Body of pancreas (tissue), 4 donors: ENCODE measurements around the gene CPXM2. TPM values are rescaled to one million over a fixed set of nuclear protein-coding genes. Genes with fewer than 3 reads are reported as not detected.

Source experiments
- ATAC-seq: fragments of 150-250 bp; one replicate; pipeline ENCODE4 v1.9.1; 2016
- DNase-seq, 4 donors: peaks; one replicate each; pipeline ENCODE4 v3.0.0-alpha.2; 2019
- H3K27ac ChIP-seq, 4 donors: fragments of 200-600 bp; sonication (generic); 1 replicate in 3 of 4; 2 replicates in 1 of 4; pipeline versions ENCODE4 v1.5.1 to v1.6.1; 2016 to 2019; ENCODE audit warnings: mild to moderate bottlenecking in 1 of 4, mixed read lengths in 1 of 4, moderate library complexity in 1 of 4
- H3K27me3 ChIP-seq, 2 donors: fragments of 200-600 bp; sonication (generic); one replicate each; pipeline ENCODE4 v1.6.0; 2016; ENCODE audit warnings: mild to moderate bottlenecking in 1 of 2
- H3K36me3 ChIP-seq, 2 donors: fragments of 200-600 bp; sonication (generic); replicated peaks in 1 of 2; 2 replicates each; pipeline ENCODE4 v1.5.1; 2016; ENCODE audit warnings: low read depth in 2 of 2; ENCODE audit not compliant: insufficient read depth in 1 of 2
- H3K4me1 ChIP-seq: fragments of 200-600 bp; sonication (generic); one replicate; pipeline ENCODE4 v1.6.0; 2016
- H3K4me3 ChIP-seq, 2 donors: fragments of 200-600 bp; sonication (generic); 1 replicate in 1 of 2; 2 replicates in 1 of 2; pipeline ENCODE4 v1.5.1; 2016 to 2019
- H3K9me3 ChIP-seq, 3 donors: fragments of 200-600 bp; sonication (generic); 1 replicate in 2 of 3; 2 replicates in 1 of 3; pipeline ENCODE4 v1.5.1; 2016
- CTCF ChIP-seq, 7 experiments: fragments of 450-650 bp in 4 of 7; fragments of 200-600 bp in 3 of 7; sonication (generic) in 3 of 7; IDR thresholded peaks; one replicate each; pipeline ENCODE4 v1.5.1; 2016 to 2019; ENCODE audit warnings: antibody characterized with exemption in 7 of 7
- POLR2A ChIP-seq, 3 donors: fragments of 450-650 bp; IDR thresholded peaks; one replicate each; pipeline ENCODE4 v1.6.1; 2016; ENCODE audit warnings: antibody characterized with exemption in 3 of 3, mild to moderate bottlenecking in 2 of 3
- WGBS, 2 donors: methylation state at CpG; one replicate each; pipeline ENCODE4 v1.1.5; 2017; 5-methylcytosine and 5-hydroxymethylcytosine counted together
- intact Hi-C: fragments of 100-400 bp; cut with DNase I; formaldehyde crosslinking; loops from one replicate; pipeline ENCODE4 v1.15.1; 2023
- total RNA-seq, 2 donors: library from RNA; depleted of rRNA; stranded (reverse); fragments of >200 nt; gene quantifications; one replicate each; pipeline ENCODE4 v1.1.0, GENCODE V29; 2016

The CPXM2 gene
- total RNA-seq, 2 donors from 2014 or later: 4.2 to 8.2 TPM

GRCh38 chr10:123882681-123883445 lies 8.7 kb downstream of the CPXM2 start:
- intact Hi-C loops: no loop called here
- Histone ChIP-seq H3K27ac (no peak overlapping the region), H3K4me1 (no peaks in the 10 kb centered on the region), H3K9me3 (no peaks in the 10 kb centered on the region), H3K4me3 (no peak overlapping the region), H3K36me3 (no peaks in the 10 kb centered on the region), H3K27me3 (no peaks in the 10 kb centered on the region)
- ATAC-seq (no peak), DNase-seq (no peak)
- TF ChIP-seq POLR2A (IDR thresholded peaks at IDR 0.05) (no peak), CTCF (IDR thresholded peaks at IDR 0.05) (no peak)
- WGBS, 2 donors: 75 to 88% methylated on average over 7 to 10 of the region's 10 CpGs

- H3K9me3 ChIP-seq: no peaks in the 10 kb centered on the region
- H3K27me3 ChIP-seq: no peaks in the 10 kb centered on the region
- intact Hi-C loops: no loop called here
- ATAC-seq (no peak), DNase-seq (no peak)
- TF ChIP-seq POLR2A (IDR thresholded peaks at IDR 0.05): no peak
- TF ChIP-seq CTCF (IDR thresholded peaks at IDR 0.05): no peak
- no peak overlapping the region for H3K27ac ChIP-seq
- WGBS, 2 donors: 68 to 89% methylated on average over 4 of the region's 4 CpGs
- H3K4me1 ChIP-seq: no peaks in the 10 kb centered on the region
- H3K36me3 ChIP-seq: no peaks in the 10 kb centered on the region
- no peak overlapping the region for H3K4me3 ChIP-seq
Observed at GRCh38 chr10:123882177-123882576, 9.4 kb downstream of the CPXM2 start.

DNA sequence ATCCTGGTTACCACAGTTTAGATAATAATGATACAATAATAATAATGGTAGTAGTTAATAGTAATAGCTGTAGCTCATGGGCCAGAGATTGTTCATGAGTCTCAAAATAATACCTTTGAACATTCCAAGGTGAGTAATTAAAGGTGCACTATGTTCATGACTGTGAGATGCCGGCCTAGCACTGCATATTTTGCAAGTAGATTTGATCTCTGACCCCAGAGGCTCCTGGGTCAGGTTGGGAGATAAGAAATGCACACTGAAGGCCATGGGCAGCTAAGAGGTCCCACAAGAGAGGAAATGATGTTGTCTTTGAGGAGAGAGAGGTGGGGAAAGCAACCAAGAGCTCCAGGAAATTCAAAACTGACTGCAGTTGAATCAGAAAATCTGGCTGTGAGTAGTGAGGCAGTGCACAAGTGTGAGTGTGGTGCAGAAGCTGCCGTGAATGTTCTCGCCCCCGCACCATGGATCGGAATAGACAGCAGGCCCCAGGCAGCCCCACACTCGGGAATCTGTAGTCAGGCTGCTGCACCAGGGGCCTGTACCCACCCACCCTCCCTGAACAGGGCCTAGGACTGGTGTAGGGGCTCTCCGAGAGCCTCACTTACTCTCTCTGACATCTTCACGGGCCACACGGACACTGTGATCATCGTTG lies 11.9 kb downstream of the CPXM2 start:
- Histone ChIP-seq H3K27ac (no peak overlapping the region), H3K27me3 (no peaks in the 10 kb centered on the region), H3K4me1 (no peaks in the 10 kb centered on the region), H3K36me3 (no peaks in the 10 kb centered on the region), H3K9me3 (no peaks in the 10 kb centered on the region), H3K4me3 (no peak overlapping the region)
- intact Hi-C loops: no loop called here
- WGBS, 2 donors: 75 to 82% methylated on average over 10 of the region's 10 CpGs
- DNase-seq (no peak), ATAC-seq (no peak)
- no peak for TF ChIP-seq POLR2A (IDR thresholded peaks at IDR 0.05)
- no peak for TF ChIP-seq CTCF (IDR thresholded peaks at IDR 0.05)

DNA sequence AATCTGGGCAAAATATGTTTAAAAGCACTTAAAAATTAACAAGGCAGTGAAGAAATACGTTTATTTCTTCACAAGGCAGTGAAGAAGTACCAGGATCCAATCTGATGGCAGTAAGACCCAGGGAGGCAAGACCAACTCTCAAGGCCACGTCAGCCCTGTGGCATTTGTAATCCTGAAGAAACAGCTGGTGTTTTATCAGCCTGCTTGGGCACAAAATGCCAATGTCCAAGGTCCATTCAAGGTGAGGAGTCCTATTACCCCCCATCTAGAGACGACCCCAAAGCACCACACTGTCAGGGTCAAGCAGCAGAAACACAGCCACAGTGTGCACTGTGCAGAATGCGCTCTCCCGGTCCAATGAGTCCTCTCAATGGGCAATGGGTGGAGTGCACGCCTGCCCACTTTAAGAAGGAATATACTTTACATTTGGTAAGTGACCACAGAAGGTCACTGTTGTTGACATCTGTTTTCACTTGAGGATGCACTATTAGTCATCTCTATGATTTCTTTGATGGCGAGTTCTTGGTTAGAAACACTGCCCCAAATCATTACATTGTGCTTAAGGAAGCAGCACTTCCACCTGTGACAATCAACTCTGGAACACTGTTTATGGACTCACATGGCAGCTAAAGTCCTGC lies 12.8 kb downstream of the CPXM2 start:
- no peaks in the 10 kb centered on the region for H3K36me3 ChIP-seq
- no peak overlapping the region for H3K4me3 ChIP-seq
- 62 to 65% methylated on average over 7 of the region's 7 CpGs for WGBS, 2 donors
- no peaks in the 10 kb centered on the region for H3K4me1 ChIP-seq
- intact Hi-C loops: no loop called here
- no peak for DNase-seq
- no peak for TF ChIP-seq CTCF (IDR thresholded peaks at IDR 0.05)
- no peak for TF ChIP-seq POLR2A (IDR thresholded peaks at IDR 0.05)
- no peak for ATAC-seq
- no peak overlapping the region for H3K27ac ChIP-seq
- no peaks in the 10 kb centered on the region for H3K9me3 ChIP-seq
- no peaks in the 10 kb centered on the region for H3K27me3 ChIP-seq
